GM13977 (cell line): ENCODE data around the gene MARCHF11.

Experiments
- DNase-seq: peaks from one replicate; pipeline ENCODE4 v3.0.0; 2012; ENCODE audit warnings: low spot score
- in situ Hi-C: fragments of 300-500 bp; cut with MboI; formaldehyde crosslinking; loops from one replicate; pipeline ENCODE4 v1.12.0; 2022; ENCODE audit warnings: low sequenced_read_pairs, low pct_unique_long_range_greater_than_20kb, mixed read lengths, inconsistent platforms; ENCODE audit not compliant: unreplicated experiment
- TF ChIP-seq, protein P1 (sequence below): IDR thresholded peaks from 2 replicates; pipeline ENCODE4 v1.5.1; 2012; ENCODE audit warnings: mild to moderate bottlenecking, control low read depth; ENCODE audit not compliant: insufficient read depth; ENCODE audit errors: extremely low read depth, missing control alignments

MARCHF11 gene

DNA sequence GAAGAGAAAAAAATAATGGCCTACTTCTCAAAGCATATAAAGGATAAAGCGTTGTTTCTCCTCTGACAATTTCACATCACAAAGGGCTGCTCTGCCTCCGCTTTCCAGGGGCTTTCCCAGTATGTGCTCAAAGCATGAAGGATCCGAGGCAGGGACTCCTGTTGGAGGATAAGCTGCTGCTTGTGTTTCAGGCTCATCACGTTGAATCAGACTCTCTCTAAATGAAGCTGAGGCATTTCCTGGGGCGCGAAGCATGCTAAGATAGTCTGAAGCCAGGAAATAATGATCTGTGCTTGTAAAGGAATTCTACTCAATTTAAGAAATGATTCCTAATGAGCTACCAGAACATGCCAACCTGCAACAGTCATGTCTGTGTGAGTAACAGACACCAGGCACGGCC lies 97.5 kb downstream of the MARCHF11 start:
- TF ChIP-seq, protein P1, sequence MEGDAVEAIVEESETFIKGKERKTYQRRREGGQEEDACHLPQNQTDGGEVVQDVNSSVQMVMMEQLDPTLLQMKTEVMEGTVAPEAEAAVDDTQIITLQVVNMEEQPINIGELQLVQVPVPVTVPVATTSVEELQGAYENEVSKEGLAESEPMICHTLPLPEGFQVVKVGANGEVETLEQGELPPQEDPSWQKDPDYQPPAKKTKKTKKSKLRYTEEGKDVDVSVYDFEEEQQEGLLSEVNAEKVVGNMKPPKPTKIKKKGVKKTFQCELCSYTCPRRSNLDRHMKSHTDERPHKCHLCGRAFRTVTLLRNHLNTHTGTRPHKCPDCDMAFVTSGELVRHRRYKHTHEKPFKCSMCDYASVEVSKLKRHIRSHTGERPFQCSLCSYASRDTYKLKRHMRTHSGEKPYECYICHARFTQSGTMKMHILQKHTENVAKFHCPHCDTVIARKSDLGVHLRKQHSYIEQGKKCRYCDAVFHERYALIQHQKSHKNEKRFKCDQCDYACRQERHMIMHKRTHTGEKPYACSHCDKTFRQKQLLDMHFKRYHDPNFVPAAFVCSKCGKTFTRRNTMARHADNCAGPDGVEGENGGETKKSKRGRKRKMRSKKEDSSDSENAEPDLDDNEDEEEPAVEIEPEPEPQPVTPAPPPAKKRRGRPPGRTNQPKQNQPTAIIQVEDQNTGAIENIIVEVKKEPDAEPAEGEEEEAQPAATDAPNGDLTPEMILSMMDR: no peak
- in situ Hi-C loops: no loop called here
- DNase-seq: no peak

- TF ChIP-seq, protein P1: no peak
- no peak for DNase-seq
- in situ Hi-C loops: no loop called here
Observed at GRCh38 chr5:16081376-16081955, 98.1 kb downstream of the MARCHF11 start.

DNA sequence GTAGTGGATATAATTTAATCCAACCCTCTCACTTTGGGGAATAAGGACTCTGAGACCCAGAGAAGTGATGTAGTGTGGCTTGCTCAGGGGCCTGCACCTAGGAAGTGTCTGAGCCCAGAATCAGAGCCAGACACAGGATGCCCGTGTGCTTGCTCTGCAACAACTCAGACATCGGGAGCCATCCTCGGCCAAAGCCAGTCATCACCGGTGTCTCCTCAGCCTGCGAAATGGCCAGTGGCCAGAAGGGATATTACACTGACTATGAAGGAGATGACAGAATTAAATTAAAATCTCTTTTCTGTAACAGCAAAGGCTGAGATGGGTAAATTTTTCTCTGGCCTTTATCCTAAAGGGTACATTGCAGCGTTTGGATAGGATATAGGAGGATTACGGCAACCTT lies 102.9 kb downstream of the MARCHF11 start:
- in situ Hi-C loops: no loop called here
- TF ChIP-seq, protein P1: no peak
- DNase-seq: no peak

DNA sequence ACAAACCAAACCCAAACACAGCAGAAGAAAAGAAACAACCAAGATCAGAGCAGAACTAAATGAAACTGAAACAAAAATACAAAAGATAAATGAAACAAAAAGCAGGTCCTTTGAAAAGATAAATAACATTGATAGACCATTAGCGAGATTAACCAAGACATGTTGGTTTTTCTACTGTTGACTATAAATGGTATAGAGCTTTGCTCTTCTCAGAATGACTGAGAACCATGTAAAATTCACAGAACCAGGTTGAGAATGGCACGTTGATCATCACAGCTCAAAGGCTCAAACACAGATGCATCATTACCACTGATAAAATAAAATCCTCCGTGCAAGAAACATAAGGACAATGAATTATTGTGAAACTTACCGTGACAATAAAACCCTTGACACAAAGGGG lies 105.2 kb downstream of the MARCHF11 start:
- TF ChIP-seq, protein P1: no peak
- no peak for DNase-seq
- in situ Hi-C loops: no loop called here

DNA sequence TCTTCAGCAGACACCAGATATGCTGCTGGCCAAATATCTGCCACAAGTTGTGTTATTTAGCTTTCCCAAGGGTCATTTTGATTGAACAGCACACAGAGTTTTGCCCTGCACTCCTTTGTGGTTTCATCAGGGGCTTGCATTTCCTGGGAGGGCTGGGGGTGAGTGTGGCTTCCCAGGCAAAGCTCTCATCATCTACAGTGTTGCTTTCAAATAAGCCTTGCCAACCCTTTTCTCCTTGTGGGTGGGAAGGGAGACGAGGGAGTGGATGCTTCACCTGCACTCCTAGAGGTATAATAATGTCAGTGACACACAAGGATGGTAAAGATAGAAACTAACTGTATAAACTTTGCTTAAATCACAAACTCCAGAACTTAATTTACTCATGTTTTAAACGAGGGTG lies 107.0 kb downstream of the MARCHF11 start:
- in situ Hi-C loops: no loop called here
- TF ChIP-seq, protein P1: no peak
- DNase-seq: no peak

DNA sequence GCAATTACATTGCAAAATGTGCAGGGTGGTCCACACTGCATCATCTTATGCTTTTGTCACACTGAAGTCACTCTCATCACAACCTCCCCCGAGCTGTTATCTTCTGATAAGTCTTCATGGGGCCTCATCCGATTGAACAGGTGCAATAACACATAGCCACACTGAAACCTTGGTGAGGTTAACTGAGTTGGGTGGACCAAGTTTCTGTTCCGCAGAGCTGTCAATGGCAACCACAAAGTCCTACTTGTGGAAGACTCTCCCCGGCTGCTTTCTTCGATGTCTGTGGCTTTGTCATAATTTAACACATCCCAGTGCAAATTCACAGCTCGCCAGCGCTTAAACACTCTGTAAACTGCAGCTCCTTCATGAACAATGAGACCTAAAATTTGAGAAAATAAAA lies 112.2 kb downstream of the MARCHF11 start:
- TF ChIP-seq, protein P1: no peak
- in situ Hi-C loops: no loop called here
- no peak for DNase-seq

DNA sequence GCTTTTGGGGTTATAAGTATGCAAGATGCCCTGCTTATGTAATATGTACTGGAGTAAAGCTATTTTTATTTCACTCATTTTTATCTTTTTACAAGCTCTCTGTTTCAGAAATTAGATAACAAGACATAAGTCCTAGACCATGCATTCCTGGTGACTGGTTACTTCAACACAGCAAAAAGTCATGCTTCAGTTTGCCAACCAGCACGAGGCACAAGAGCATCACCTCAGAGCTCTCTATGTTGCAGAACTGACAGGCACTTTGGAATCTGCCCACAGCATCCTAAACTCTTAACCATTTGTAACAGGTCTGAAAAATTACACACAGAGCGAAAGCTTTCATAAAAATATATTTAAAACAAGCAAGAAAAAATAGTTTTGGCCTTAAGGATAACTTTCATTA lies 112.8 kb downstream of the MARCHF11 start:
- in situ Hi-C loops: no loop called here
- no peak for DNase-seq
- TF ChIP-seq, protein P1: no peak
